ENCODE measurements around the gene RIMKLB. TPM values are rescaled to one million over a fixed set of nuclear protein-coding genes. Genes with fewer than 3 reads are reported as not detected.
"Not testable (repeated sequence)": the region's sequence is repeated elsewhere in the genome, so short reads cannot be mapped to it uniquely, and the experiment has no call there.

The RIMKLB gene
- total RNA-seq, 2 experiments from 2014 or later, result 4.7 TPM

DNA sequence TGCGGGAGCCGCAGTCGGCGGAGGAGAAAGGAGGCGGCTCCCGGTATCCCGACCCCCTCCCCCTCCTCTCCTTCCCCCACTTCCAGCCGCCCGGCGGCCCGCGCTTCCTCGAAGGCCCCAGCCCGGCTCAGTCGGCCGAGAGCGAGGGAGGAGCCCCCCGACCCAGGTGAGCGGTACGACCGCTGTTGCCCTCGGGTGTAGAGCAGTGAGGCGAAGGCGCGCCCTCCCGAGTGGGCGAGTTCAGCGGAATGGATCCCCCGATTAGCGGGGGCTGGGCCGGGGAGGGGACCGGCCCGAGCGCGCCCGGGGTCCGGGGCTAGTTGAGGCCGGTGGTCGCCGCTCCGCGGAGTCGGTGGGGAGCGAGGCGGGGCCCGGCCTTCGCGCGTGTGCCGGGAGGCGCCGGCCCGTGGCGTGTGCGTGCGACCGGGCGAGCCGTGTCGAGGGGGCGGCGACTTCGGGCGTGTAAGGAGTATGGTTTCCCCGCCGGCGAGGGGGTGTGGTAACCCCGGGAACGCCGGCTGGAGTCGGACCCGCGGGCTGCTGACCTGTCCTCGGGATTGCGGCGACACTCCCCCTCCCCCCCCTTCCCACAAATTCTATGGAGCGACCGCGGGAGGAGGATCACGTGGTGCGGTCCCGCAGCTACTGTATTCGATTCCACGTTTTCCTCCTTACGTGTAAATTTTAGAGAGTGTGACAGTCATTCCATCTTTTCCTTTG, 501 bp downstream of the RIMKLB start:
- Mint-ChIP-seq H3K27me3 (peaks cover 38% of the 10 kb centered on the region), H3K4me1 (peaks cover 17% of the 10 kb centered on the region), H3K4me3 (peak overlapping the region; percentile 87), H3K9me3 (no peaks in the 10 kb centered on the region), H3K36me3 (ENCODE audit: low read depth) (peaks cover 2% of the 10 kb centered on the region), H3K27ac (peak overlapping the region; percentile 88)
- POLR2A ChIA-PET, result interaction anchor here (0.7 kb wide), 1 partner anchor 366 kb away, joined by 4 read pairs; no protein-coding TSS in a partner anchor
- DNase-seq, result peak; percentile 35
- CTCF ChIA-PET, result no interaction called here

- peaks cover 38% of the 10 kb centered on the region for H3K27me3 Mint-ChIP-seq
- H3K27ac Mint-ChIP-seq, result peak overlapping the region; percentile 9
- no peak for DNase-seq
- H3K4me3 Mint-ChIP-seq, result peak overlapping the region; percentile 87
- H3K36me3 Mint-ChIP-seq (ENCODE audit: low read depth), result peaks cover 2% of the 10 kb centered on the region
- peaks cover 17% of the 10 kb centered on the region for H3K4me1 Mint-ChIP-seq
- H3K9me3 Mint-ChIP-seq, result no peaks in the 10 kb centered on the region
- ChIA-PET POLR2A (interaction anchor here (0.7 kb wide), 1 partner anchor 365 kb away, joined by 4 read pairs; no protein-coding TSS in a partner anchor), CTCF (no interaction called here)
Measured at GRCh38 chr12:8698879-8699278, 1.1 kb downstream of the RIMKLB start.

- peak overlapping the region; percentile 2 for H3K27ac Mint-ChIP-seq
- no peaks in the 10 kb centered on the region for H3K9me3 Mint-ChIP-seq
Measured at GRCh38 chr12:8699714-8700113, 1.9 kb downstream of the RIMKLB start.

GRCh38 chr12:8701046-8701660, 3.4 kb downstream of the RIMKLB start:
- CTCF ChIA-PET, result interaction anchor here (1.1 kb wide), 1 partner anchor 248 kb away, joined by 3 read pairs; the partner anchor contains the start of gene M6PR
- Mint-ChIP-seq H3K9me3 (no peaks in the 10 kb centered on the region), H3K4me3 (no peak overlapping the region), H3K36me3 (ENCODE audit: low read depth) (peaks cover 2% of the 10 kb centered on the region), H3K27me3 (peaks cover 32% of the 10 kb centered on the region), H3K27ac (no peak overlapping the region), H3K4me1 (peaks cover 17% of the 10 kb centered on the region)
- POLR2A ChIA-PET, result no interaction called here
- no peak for DNase-seq

More at GRCh38 chr12:8699714-8700113, 1.9 kb downstream of the RIMKLB start:
- H3K4me3 Mint-ChIP-seq, result peak overlapping the region; percentile 39
- DNase-seq, result no peak
- peaks cover 38% of the 10 kb centered on the region for H3K27me3 Mint-ChIP-seq
- POLR2A ChIA-PET, result no interaction called here
- CTCF ChIA-PET, result no interaction called here
- peaks cover 2% of the 10 kb centered on the region for H3K36me3 Mint-ChIP-seq (ENCODE audit: low read depth)
- peaks cover 17% of the 10 kb centered on the region for H3K4me1 Mint-ChIP-seq

DNA sequence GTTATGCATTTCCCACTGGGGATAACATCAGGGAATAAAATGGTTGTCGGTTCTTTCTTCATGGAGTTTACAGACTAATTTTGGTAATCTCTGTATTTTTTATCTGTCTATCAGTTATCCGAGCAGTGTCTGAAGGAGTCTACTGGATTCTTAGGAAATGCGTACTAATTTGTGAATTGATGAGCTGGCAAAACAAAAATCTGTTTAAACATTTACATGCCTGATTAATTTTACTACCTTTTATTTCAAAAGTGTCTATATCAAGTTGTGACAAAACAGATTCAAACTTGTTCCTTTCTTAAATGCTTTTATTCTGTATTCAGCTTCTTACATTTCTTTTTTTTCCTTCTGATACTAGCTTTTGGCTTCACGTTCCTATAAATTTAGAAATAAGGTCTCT, 4.4 kb downstream of the RIMKLB start:
- H3K9me3 Mint-ChIP-seq, result no peaks in the 10 kb centered on the region
- no peak overlapping the region for H3K27ac Mint-ChIP-seq
- no peak overlapping the region for H3K4me3 Mint-ChIP-seq
- ChIA-PET POLR2A (no interaction called here), CTCF (interaction anchor here (1.1 kb wide), 1 partner anchor 247 kb away, joined by 3 read pairs; the partner anchor contains the start of gene M6PR)
- no peak for DNase-seq
- peaks cover 28% of the 10 kb centered on the region for H3K27me3 Mint-ChIP-seq
- peaks cover 12% of the 10 kb centered on the region for H3K4me1 Mint-ChIP-seq
- H3K36me3 Mint-ChIP-seq (ENCODE audit: low read depth), result peaks cover 2% of the 10 kb centered on the region

- Mint-ChIP-seq H3K27ac (no peak overlapping the region), H3K4me3 (no peak overlapping the region), H3K9me3 (no peaks in the 10 kb centered on the region), H3K36me3 (ENCODE audit: low read depth) (no peaks in the 10 kb centered on the region), H3K27me3 (no peaks in the 10 kb centered on the region), H3K4me1 (peaks cover 6% of the 10 kb centered on the region)
- POLR2A ChIA-PET, result no interaction called here
- DNase-seq, result no peak
- CTCF ChIA-PET, result interaction anchor here (0.6 to 1.8 kb wide), 2 partner anchors 10 to 27 kb away, joined by 4 to 5 read pairs; no protein-coding TSS in a partner anchor
Measured at GRCh38 chr12:8709124-8709830, 11.5 kb downstream of the RIMKLB start.

- CTCF ChIA-PET, result no interaction called here
- Mint-ChIP-seq H3K36me3 (ENCODE audit: low read depth) (no peaks in the 10 kb centered on the region), H3K9me3 (no peaks in the 10 kb centered on the region), H3K27ac (no peak overlapping the region), H3K27me3 (no peaks in the 10 kb centered on the region), H3K4me3 (no peak overlapping the region), H3K4me1 (peaks cover 6% of the 10 kb centered on the region)
- POLR2A ChIA-PET, result no interaction called here
- no peak for DNase-seq
Measured at GRCh38 chr12:8712572-8712971, 14.8 kb downstream of the RIMKLB start.

- Mint-ChIP-seq H3K4me1 (no peaks in the 10 kb centered on the region), H3K4me3 (no peak overlapping the region), H3K9me3 (no peaks in the 10 kb centered on the region), H3K36me3 (ENCODE audit: low read depth) (no peaks in the 10 kb centered on the region), H3K27me3 (no peaks in the 10 kb centered on the region), H3K27ac (no peak overlapping the region)
- ChIA-PET CTCF (interaction anchor here (1.5 kb wide), 1 partner anchor 14 kb away, joined by 4 read pairs; no protein-coding TSS in a partner anchor), POLR2A (no interaction called here)
- no peak for DNase-seq
Measured at GRCh38 chr12:8722286-8722800, 24.6 kb downstream of the RIMKLB start.

DNA sequence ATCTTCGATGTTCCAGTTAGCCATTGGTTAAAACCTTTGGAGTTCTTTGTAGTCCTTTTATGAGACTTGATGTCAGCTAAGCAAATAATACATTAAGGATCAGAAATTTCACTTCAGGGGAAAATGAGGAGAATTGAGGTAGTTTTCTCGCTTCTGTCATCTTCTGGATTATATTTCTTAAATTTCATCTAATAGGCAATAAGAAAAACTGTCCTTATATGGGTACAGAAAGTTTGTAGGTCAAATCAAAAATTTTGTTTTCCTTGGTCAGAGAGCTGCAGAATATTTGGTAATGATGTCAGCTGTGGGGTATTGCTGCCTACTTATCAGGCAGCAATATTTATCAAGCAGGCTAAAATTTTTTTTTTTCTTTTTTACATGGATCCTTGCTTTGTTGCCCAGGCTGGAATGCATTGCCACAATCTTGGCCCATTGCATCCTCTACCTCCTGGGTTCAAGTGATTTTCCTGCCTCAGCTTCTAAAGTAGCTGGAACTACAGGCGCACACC, 37.1 kb downstream of the RIMKLB start:
- DNase-seq, result no peak
- Mint-ChIP-seq H3K27me3 (no peaks in the 10 kb centered on the region), H3K4me1 (no peaks in the 10 kb centered on the region), H3K4me3 (no peak overlapping the region), H3K27ac (no peak overlapping the region), H3K9me3 (no peaks in the 10 kb centered on the region), H3K36me3 (ENCODE audit: low read depth) (no peaks in the 10 kb centered on the region)
- ChIA-PET CTCF (no interaction called here), POLR2A (no interaction called here)

DNA sequence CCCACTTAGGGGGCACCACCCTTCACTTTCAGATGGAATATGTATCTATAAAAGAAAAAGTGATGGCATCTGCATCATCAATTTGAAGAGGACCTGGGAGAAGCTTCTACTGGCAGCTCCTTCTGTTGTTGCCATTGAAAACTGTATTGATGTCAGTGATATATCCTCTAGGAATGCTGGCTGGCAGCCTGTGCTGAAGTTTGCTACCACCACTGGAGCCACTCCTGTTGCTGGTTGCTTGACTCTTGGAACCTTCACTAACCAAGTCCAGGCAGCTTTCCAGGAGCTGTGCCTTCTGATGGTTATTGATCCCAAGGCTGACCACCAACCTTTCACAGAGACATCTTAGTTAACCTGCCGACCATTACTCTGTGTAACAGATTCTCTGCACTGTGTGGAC, 44.7 kb downstream of the RIMKLB start:
- H3K9me3 Mint-ChIP-seq, result no peaks in the 10 kb centered on the region
- H3K27me3 Mint-ChIP-seq, result no peaks in the 10 kb centered on the region
- H3K36me3 Mint-ChIP-seq (ENCODE audit: low read depth), result no peaks in the 10 kb centered on the region
- H3K4me3 Mint-ChIP-seq, result no peak overlapping the region
- CTCF ChIA-PET, result no interaction called here
- H3K27ac Mint-ChIP-seq, result no peak overlapping the region
- DNase-seq, result no peak
- POLR2A ChIA-PET, result no interaction called here
- H3K4me1 Mint-ChIP-seq, result no peaks in the 10 kb centered on the region

DNA sequence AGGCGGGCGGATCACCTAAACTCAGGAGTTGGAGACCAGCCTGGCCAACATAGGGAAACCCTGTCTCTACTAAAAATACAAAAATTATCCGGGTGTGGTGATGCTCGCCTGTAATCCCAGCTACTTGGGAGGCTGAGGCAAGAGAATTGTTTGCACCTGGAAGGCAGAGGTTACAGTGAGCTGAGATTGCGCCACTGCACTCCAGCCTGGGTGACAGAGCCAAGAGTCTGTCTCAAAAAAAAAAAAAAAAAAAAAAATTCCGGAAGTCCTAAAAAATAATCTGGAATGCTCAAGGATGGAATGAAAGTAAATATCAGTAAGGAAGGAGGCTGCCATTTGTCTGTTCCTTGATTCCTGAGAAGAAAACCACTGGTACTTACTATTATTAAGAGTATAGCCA, 45.3 kb downstream of the RIMKLB start:
- H3K27me3 Mint-ChIP-seq; CTCF ChIA-PET; H3K4me1 Mint-ChIP-seq; H3K36me3 Mint-ChIP-seq (ENCODE audit: low read depth); DNase-seq; POLR2A ChIA-PET; H3K27ac Mint-ChIP-seq; H3K9me3 Mint-ChIP-seq; H3K4me3 Mint-ChIP-seq: not testable (repeated sequence)

GRCh38 chr12:8745631-8746030, 47.8 kb downstream of the RIMKLB start:
- H3K27ac Mint-ChIP-seq; H3K27me3 Mint-ChIP-seq; H3K4me3 Mint-ChIP-seq; DNase-seq; H3K36me3 Mint-ChIP-seq (ENCODE audit: low read depth); H3K9me3 Mint-ChIP-seq; POLR2A ChIA-PET; H3K4me1 Mint-ChIP-seq: not testable (repeated sequence)
- CTCF ChIA-PET, result interaction anchor here (0.6 kb wide), 1 partner anchor 167 kb away, joined by 3 read pairs; no protein-coding TSS in a partner anchor

GRCh38 chr12:8746046-8746445, 48.3 kb downstream of the RIMKLB start:
- Mint-ChIP-seq H3K36me3 (ENCODE audit: low read depth) (no peaks in the 10 kb centered on the region), H3K4me1 (no peaks in the 10 kb centered on the region), H3K4me3 (no peak overlapping the region), H3K9me3 (no peaks in the 10 kb centered on the region), H3K27ac (no peak overlapping the region), H3K27me3 (no peaks in the 10 kb centered on the region)
- no peak for DNase-seq
- POLR2A ChIA-PET, result no interaction called here
- CTCF ChIA-PET, result no interaction called here
